Measurements from ENCODE around the gene SOD2.

SOD2 gene

DNA sequence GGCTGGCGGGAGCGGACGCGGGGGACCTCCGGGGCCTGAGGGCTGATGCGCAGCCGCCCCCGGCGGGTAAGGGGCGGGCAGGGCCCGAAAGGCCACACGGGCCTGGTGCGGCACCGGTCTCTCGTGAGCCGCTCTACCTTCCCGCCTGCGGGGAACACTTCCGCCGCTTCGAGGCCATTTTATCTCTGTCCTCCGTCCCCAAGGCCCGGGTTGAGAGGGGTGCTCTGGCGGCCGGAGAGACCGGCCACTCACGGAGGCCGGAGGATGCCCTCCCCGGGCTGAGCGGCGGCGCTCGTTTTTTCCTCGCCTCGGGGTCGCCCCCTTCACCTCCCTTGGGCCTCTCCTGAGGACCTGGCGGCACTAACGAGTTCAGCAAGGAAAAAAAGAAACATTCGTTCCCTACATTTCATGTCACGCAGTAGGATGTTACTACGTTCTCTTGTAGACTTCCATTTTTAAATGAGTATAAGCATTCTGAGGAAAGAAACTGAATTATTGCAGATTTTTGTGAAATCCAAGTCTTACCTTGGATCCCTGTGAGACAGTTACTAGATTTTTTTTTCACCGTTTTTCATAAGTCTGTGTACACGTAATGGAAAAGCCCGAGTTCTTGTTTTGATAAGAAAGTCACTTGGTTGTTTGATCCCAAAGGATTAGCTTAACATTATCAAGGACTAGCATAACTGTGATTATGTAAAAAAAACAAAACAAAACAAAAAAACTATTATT lies 34.8 kb upstream of the SOD2 start (continued):
- TF ChIP-seq RBAK (tag by site-specific recombination; IDR thresholded peaks at IDR 0.05) (no peak), ZNF132 (tag by site-specific recombination; IDR thresholded peaks at IDR 0.05; ENCODE audit: borderline replicate concordance) (no peak), ZNF548 (tag by site-specific recombination; IDR thresholded peaks at IDR 0.05) (no peak), ZNF561 (tag by site-specific recombination; IDR thresholded peaks at IDR 0.05; ENCODE audit: borderline replicate concordance) (peak; percentile 53; the same call in 1 of the 2 replicates), ZNF324 (tag by site-specific recombination; IDR thresholded peaks at IDR 0.05) (no peak), ZNF792 (tag by site-specific recombination; IDR thresholded peaks at IDR 0.05) (no peak), HOXC10 (CRISPR knock-in tag; IDR thresholded peaks at IDR 0.05) (no peak), ZNF416 (tag by site-specific recombination; IDR thresholded peaks at IDR 0.05) (no peak), ZNF626 (tag by site-specific recombination; IDR thresholded peaks at IDR 0.05) (no peak), ZNF184 (tag by site-specific recombination; IDR thresholded peaks at IDR 0.05) (no peak), REPIN1 (tag by site-specific recombination; IDR thresholded peaks at IDR 0.05; ENCODE audit: low read depth) (no peak), ZNF549 (tag by site-specific recombination; IDR thresholded peaks at IDR 0.05) (no peak), ZBTB17 (tag by site-specific recombination; IDR thresholded peaks at IDR 0.05) (no peak), KLF9 (tag by site-specific recombination; IDR thresholded peaks at IDR 0.05; ENCODE audit: low read depth) (no peak), ZNF16 (tag by site-specific recombination; IDR thresholded peaks at IDR 0.05; ENCODE audit: low read depth) (no peak), ZNF544 (tag by site-specific recombination; IDR thresholded peaks at IDR 0.05) (no peak), ZBTB48 (tag by site-specific recombination; IDR thresholded peaks at IDR 0.05) (peak; percentile 49; the same call in 1 of the 2 replicates), ZNF426 (tag by site-specific recombination; IDR thresholded peaks at IDR 0.05) (no peak), ZNF112 (tag by site-specific recombination; IDR thresholded peaks at IDR 0.05) (no peak), ZNF658 (tag by site-specific recombination; IDR thresholded peaks at IDR 0.05) (no peak), ZNF2 (tag by site-specific recombination; IDR thresholded peaks at IDR 0.05) (0 out of 2 replicates have a peak, but pooled peaks have one; percentile 21), ZNF530 (tag by site-specific recombination; IDR thresholded peaks at IDR 0.05; ENCODE audit: low read depth) (no peak)
- TF ChIP-seq, protein P1, sequence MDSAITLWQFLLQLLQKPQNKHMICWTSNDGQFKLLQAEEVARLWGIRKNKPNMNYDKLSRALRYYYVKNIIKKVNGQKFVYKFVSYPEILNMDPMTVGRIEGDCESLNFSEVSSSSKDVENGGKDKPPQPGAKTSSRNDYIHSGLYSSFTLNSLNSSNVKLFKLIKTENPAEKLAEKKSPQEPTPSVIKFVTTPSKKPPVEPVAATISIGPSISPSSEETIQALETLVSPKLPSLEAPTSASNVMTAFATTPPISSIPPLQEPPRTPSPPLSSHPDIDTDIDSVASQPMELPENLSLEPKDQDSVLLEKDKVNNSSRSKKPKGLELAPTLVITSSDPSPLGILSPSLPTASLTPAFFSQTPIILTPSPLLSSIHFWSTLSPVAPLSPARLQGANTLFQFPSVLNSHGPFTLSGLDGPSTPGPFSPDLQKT (IDR thresholded peaks at IDR 0.05; ENCODE audit: borderline replicate concordance, low read depth, low read length) = no peak
- TF ChIP-seq, protein P2, sequence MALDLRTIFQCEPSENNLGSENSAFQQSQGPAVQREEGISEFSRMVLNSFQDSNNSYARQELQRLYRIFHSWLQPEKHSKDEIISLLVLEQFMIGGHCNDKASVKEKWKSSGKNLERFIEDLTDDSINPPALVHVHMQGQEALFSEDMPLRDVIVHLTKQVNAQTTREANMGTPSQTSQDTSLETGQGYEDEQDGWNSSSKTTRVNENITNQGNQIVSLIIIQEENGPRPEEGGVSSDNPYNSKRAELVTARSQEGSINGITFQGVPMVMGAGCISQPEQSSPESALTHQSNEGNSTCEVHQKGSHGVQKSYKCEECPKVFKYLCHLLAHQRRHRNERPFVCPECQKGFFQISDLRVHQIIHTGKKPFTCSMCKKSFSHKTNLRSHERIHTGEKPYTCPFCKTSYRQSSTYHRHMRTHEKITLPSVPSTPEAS (tag by site-specific recombination; IDR thresholded peaks at IDR 0.05) = no peak
- TF ChIP-seq, protein P3, sequence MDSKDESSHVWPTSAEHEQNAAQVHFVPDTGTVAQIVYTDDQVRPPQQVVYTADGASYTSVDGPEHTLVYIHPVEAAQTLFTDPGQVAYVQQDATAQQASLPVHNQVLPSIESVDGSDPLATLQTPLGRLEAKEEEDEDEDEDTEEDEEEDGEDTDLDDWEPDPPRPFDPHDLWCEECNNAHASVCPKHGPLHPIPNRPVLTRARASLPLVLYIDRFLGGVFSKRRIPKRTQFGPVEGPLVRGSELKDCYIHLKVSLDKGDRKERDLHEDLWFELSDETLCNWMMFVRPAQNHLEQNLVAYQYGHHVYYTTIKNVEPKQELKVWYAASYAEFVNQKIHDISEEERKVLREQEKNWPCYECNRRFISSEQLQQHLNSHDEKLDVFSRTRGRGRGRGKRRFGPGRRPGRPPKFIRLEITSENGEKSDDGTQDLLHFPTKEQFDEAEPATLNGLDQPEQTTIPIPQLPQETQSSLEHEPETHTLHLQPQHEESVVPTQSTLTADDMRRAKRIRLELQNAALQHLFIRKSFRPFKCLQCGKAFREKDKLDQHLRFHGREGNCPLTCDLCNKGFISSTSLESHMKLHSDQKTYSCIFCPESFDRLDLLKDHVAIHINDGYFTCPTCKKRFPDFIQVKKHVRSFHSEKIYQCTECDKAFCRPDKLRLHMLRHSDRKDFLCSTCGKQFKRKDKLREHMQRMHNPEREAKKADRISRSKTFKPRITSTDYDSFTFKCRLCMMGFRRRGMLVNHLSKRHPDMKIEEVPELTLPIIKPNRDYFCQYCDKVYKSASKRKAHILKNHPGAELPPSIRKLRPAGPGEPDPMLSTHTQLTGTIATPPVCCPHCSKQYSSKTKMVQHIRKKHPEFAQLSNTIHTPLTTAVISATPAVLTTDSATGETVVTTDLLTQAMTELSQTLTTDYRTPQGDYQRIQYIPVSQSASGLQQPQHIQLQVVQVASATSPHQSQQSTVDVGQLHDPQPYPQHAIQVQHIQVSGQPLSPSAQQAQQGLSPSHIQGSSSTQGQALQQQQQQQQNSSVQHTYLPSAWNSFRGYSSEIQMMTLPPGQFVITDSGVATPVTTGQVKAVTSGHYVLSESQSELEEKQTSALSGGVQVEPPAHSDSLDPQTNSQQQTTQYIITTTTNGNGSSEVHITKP (tag by site-specific recombination; IDR thresholded peaks at IDR 0.05) = peak; percentile 47
- TF ChIP-seq, protein P4, sequence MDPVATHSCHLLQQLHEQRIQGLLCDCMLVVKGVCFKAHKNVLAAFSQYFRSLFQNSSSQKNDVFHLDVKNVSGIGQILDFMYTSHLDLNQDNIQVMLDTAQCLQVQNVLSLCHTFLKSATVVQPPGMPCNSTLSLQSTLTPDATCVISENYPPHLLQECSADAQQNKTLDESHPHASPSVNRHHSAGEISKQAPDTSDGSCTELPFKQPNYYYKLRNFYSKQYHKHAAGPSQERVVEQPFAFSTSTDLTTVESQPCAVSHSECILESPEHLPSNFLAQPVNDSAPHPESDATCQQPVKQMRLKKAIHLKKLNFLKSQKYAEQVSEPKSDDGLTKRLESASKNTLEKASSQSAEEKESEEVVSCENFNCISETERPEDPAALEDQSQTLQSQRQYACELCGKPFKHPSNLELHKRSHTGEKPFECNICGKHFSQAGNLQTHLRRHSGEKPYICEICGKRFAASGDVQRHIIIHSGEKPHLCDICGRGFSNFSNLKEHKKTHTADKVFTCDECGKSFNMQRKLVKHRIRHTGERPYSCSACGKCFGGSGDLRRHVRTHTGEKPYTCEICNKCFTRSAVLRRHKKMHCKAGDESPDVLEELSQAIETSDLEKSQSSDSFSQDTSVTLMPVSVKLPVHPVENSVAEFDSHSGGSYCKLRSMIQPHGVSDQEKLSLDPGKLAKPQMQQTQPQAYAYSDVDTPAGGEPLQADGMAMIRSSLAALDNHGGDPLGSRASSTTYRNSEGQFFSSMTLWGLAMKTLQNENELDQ (tag by site-specific recombination; IDR thresholded peaks at IDR 0.05; ENCODE audit: low read depth) = no peak
- TF ChIP-seq, protein P5, sequence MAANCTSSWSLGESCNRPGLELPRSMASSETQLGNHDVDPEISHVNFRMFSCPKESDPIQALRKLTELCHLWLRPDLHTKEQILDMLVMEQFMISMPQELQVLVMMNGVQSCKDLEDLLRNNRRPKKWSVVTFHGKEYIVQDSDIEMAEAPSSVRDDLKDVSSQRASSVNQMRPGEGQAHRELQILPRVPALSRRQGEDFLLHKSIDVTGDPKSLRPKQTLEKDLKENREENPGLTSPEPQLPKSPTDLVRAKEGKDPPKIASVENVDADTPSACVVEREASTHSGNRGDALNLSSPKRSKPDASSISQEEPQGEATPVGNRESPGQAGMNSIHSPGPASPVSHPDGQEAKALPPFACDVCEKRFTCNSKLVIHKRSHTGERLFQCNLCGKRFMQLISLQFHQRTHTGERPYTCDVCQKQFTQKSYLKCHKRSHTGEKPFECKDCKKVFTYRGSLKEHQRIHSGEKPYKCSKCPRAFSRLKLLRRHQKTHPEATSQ (tag by site-specific recombination; IDR thresholded peaks at IDR 0.05) = 0 out of 2 replicates have a peak, but pooled peaks have one; percentile 33
- TF ChIP-seq, protein P6, sequence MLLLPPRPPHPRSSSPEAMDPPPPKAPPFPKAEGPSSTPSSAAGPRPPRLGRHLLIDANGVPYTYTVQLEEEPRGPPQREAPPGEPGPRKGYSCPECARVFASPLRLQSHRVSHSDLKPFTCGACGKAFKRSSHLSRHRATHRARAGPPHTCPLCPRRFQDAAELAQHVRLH (tag by site-specific recombination; IDR thresholded peaks at IDR 0.05) = 0 out of 2 replicates have a peak, but pooled peaks have one; percentile 25
- TF ChIP-seq, protein P7, sequence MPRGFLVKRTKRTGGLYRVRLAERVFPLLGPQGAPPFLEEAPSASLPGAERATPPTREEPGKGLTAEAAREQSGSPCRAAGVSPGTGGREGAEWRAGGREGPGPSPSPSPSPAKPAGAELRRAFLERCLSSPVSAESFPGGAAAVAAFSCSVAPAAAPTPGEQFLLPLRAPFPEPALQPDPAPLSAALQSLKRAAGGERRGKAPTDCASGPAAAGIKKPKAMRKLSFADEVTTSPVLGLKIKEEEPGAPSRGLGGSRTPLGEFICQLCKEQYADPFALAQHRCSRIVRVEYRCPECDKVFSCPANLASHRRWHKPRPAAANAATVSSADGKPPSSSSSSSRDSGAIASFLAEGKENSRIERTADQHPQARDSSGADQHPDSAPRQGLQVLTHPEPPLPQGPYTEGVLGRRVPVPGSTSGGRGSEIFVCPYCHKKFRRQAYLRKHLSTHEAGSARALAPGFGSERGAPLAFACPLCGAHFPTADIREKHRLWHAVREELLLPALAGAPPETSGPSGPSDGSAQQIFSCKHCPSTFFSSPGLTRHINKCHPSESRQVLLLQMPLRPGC (tag by site-specific recombination; IDR thresholded peaks at IDR 0.05) = no peak
